Erythroblast (primary cell): Measurements from ENCODE around the gene MTFR1L.

Experiments
- GATA1 ChIP-seq: IDR thresholded peaks from 2 replicates; pipeline ENCODE4 v1.6.1; 2011; ENCODE audit warnings: low read depth, mild to moderate bottlenecking, control low read depth, low read length, moderate library complexity
- POLR2A ChIP-seq: IDR thresholded peaks from 2 replicates; pipeline ENCODE4 v1.6.1; 2011; ENCODE audit warnings: mild to moderate bottlenecking, low read length

- TF ChIP-seq POLR2A (no peak), GATA1 (no peak)
Observed at GRCh38 chr1:25831569-25832196, 11.9 kb downstream of the MTFR1L start.
